OCI-M2 (cell line): ENCODE data around the gene SLC24A4.

Experiments
- DNase-seq: peaks from one replicate; lab custom pipeline; 2025; ENCODE audit not compliant: unreplicated experiment; lab: John Stamatoyannopoulos, UW

SLC24A4 gene

GRCh38 chr14:92471919-92472318 lies 149.0 kb downstream of the SLC24A4 start:
- no peak for DNase-seq

- no peak for DNase-seq
Observed at GRCh38 chr14:92472860-92473259, 149.9 kb downstream of the SLC24A4 start.

- DNase-seq, result no peak
Observed at GRCh38 chr14:92473261-92473968, 150.4 kb downstream of the SLC24A4 start.

GRCh38 chr14:92473969-92474535 lies 151.1 kb downstream of the SLC24A4 start:
- DNase-seq, result no peak

GRCh38 chr14:92475037-92475436 lies 152.1 kb downstream of the SLC24A4 start:
- no peak for DNase-seq

GRCh38 chr14:92475451-92476187 lies 152.7 kb downstream of the SLC24A4 start:
- DNase-seq, result no peak

GRCh38 chr14:92480856-92481255 lies 157.9 kb downstream of the SLC24A4 start:
- DNase-seq, result no peak

GRCh38 chr14:92481386-92481785 lies 158.4 kb downstream of the SLC24A4 start:
- no peak for DNase-seq

GRCh38 chr14:92481811-92482555 lies 159.0 kb downstream of the SLC24A4 start:
- DNase-seq, result no peak

GRCh38 chr14:92482621-92483319 lies 159.8 kb downstream of the SLC24A4 start:
- DNase-seq, result no peak

- DNase-seq, result no peak
Observed at GRCh38 chr14:92484132-92484823, 161.3 kb downstream of the SLC24A4 start.

GRCh38 chr14:92486881-92487280 lies 163.9 kb downstream of the SLC24A4 start:
- no peak for DNase-seq

GRCh38 chr14:92487513-92488133 lies 164.7 kb downstream of the SLC24A4 start:
- no peak for DNase-seq

GRCh38 chr14:92489394-92490238 lies 166.7 kb downstream of the SLC24A4 start:
- DNase-seq, result no peak

- DNase-seq, result no peak
Observed at GRCh38 chr14:92490239-92490959, 167.4 kb downstream of the SLC24A4 start.

GRCh38 chr14:92491782-92492181 lies 168.8 kb downstream of the SLC24A4 start:
- no peak for DNase-seq

- DNase-seq, result no peak
Observed at GRCh38 chr14:92492258-92492657, 169.3 kb downstream of the SLC24A4 start.

GRCh38 chr14:92493024-92493423 lies 170.1 kb downstream of the SLC24A4 start:
- DNase-seq, result no peak
